Endothelial cell of umbilical vein (primary cell): ENCODE results near the gene PGGT1B. TPM values are rescaled to one million over a fixed set of nuclear protein-coding genes. Genes with fewer than 3 reads are reported as not detected.

Experiments used
- BruUV-seq: library from RNA; stranded (reverse); fragments of 400-500 nt; replicated peaks from 2 replicates; lab custom pipeline; 2021; lab: Mats Ljungman, UMichigan
- CTCF ChIA-PET: fragments of 300-600, 350-600 bp; sonication (Branson Sonifier 250); formaldehyde crosslinking; loops from one replicate; lab custom pipeline; 2021; ENCODE audit warnings: antibody characterized with exemption, inconsistent platforms; lab: Charles Lee
- POLR2A ChIA-PET: fragments of 300-600, 350-600 bp; sonication (Branson Sonifier 250); formaldehyde crosslinking; loops from one replicate; lab custom pipeline; 2021; ENCODE audit warnings: antibody characterized with exemption, inconsistent platforms; lab: Charles Lee
- DNase-seq: peaks from one replicate; pipeline ENCODE4 v3.0.0-alpha.2; 2011; ENCODE audit warnings: low read depth, low spot score
- FAIRE-seq: peaks from 2 replicates; lab custom pipeline; 2011; peaks lifted over from hg19 to GRCh38; lab: Jason Lieb, UNC
- H2AFZ ChIP-seq: 2 replicates; pipeline ENCODE4 v1.6.0; 2012; ENCODE audit warnings: low read depth, low read length, control low read depth, inconsistent platforms
- H3K27ac ChIP-seq: 2 replicates; pipeline ENCODE4 v1.5.1; 2011; ENCODE audit warnings: low read depth, mild to moderate bottlenecking, control low read depth, low read length, moderate library complexity; ENCODE audit not compliant: insufficient read depth
- H3K27me3 ChIP-seq, 2 experiments: 2 replicates each; pipeline versions ENCODE4 v1.6.0 to v1.6.1; 2011; ENCODE audit warnings: low read length in 2 of 2, mixed read lengths in 1 of 2; ENCODE audit not compliant: control insufficient read depth in 2 of 2, insufficient read depth in 2 of 2
- H3K36me3 ChIP-seq, 2 experiments: 2 replicates in 1 of 2; 3 replicates in 1 of 2; pipeline ENCODE4 v1.5.1; 2011; ENCODE audit warnings: low read length in 2 of 2, mild to moderate bottlenecking in 1 of 2, moderate library complexity in 1 of 2; ENCODE audit not compliant: control insufficient read depth in 2 of 2, insufficient read depth in 2 of 2; ENCODE audit errors: extremely low read depth in 1 of 2
- H3K4me1 ChIP-seq: 3 replicates; pipeline ENCODE4 v1.5.1; 2011; ENCODE audit warnings: mild to moderate bottlenecking, low read length; ENCODE audit not compliant: control insufficient read depth, insufficient read depth; ENCODE audit errors: extremely low read depth
- H3K4me2 ChIP-seq: 2 replicates; pipeline ENCODE4 v1.6.1; 2011; ENCODE audit warnings: low read length, control low read depth, mixed read lengths; ENCODE audit not compliant: insufficient read depth
- H3K4me3 ChIP-seq, 3 experiments: fragments of 200-600 bp in 1 of 3; sonication (generic), shearing (Covaris generic) in 1 of 3; replicated peaks in 1 of 3; 2 replicates each; pipeline ENCODE4 v1.5.1; 2011 to 2016; ENCODE audit warnings: control low read depth in 3 of 3, low read length in 3 of 3, mild to moderate bottlenecking in 2 of 3, inconsistent platforms in 1 of 3, low read depth in 1 of 3, moderate library complexity in 1 of 3; ENCODE audit not compliant: insufficient read depth in 1 of 3
- H3K79me2 ChIP-seq: 2 replicates; pipeline ENCODE4 v1.6.0; 2012; ENCODE audit warnings: low read length, inconsistent platforms; ENCODE audit not compliant: control insufficient read depth, insufficient read depth
- H3K9ac ChIP-seq: replicated peaks from 2 replicates; pipeline ENCODE3; 2011; ENCODE audit warnings: low read length, control low read depth; ENCODE audit not compliant: insufficient read depth; ENCODE audit errors: extremely low read depth
- H3K9me1 ChIP-seq: replicated peaks from 3 replicates; pipeline ENCODE4 v1.6.0; 2011; ENCODE audit warnings: mild to moderate bottlenecking, low read length; ENCODE audit not compliant: control insufficient read depth, insufficient read depth; ENCODE audit errors: extremely low read depth
- H3K9me3 ChIP-seq: replicated peaks from 2 replicates; pipeline ENCODE4 v1.5.1; 2012; ENCODE audit warnings: low read length, inconsistent platforms; ENCODE audit not compliant: control insufficient read depth, insufficient read depth
- H4K20me1 ChIP-seq: replicated peaks from 2 replicates; pipeline ENCODE3; 2011; ENCODE audit warnings: mild to moderate bottlenecking, low read length; ENCODE audit not compliant: control insufficient read depth, insufficient read depth; ENCODE audit errors: extremely low read depth
- EZH2 ChIP-seq: IDR thresholded peaks from 2 replicates; pipeline ENCODE4 v1.6.1; 2012; ENCODE audit warnings: borderline replicate concordance, low read depth, mild to moderate bottlenecking, moderate library complexity, low read length, inconsistent platforms; ENCODE audit not compliant: severe bottlenecking
- FOS ChIP-seq: IDR thresholded peaks from 2 replicates; pipeline ENCODE4 v1.6.1; 2011; ENCODE audit warnings: mild to moderate bottlenecking, low read length, moderate library complexity, borderline replicate concordance; ENCODE audit not compliant: insufficient read depth
- GATA2 ChIP-seq: IDR thresholded peaks from 2 replicates; pipeline ENCODE4 v1.7.0; 2011; ENCODE audit warnings: low read depth, mild to moderate bottlenecking, moderate library complexity, mixed read lengths, low read length; ENCODE audit not compliant: insufficient read length, insufficient read depth
- JUN ChIP-seq: IDR thresholded peaks from 2 replicates; pipeline ENCODE4 v1.6.1; 2011; ENCODE audit warnings: borderline replicate concordance, low read depth; ENCODE audit not compliant: insufficient read length, insufficient read depth
- MYC ChIP-seq: IDR thresholded peaks from one replicate; pipeline ENCODE4 v1.6.1; 2011; ENCODE audit warnings: mild to moderate bottlenecking, low read depth, low read length
- POLR2A ChIP-seq: IDR thresholded peaks from 2 replicates; pipeline ENCODE4 v1.6.1; 2012; ENCODE audit warnings: low read depth, mild to moderate bottlenecking, control low read depth, low read length
- POLR2AphosphoS5 ChIP-seq: IDR thresholded peaks from 2 replicates; pipeline ENCODE4 v1.6.1; 2012; ENCODE audit warnings: low read depth, mild to moderate bottlenecking, control low read depth, low read length, moderate library complexity; ENCODE audit not compliant: insufficient read depth
- dilution Hi-C: fragments of 300-500 bp; cut with MboI; formaldehyde crosslinking; loops from one replicate; pipeline ENCODE4 v1.15.0; 2019; ENCODE audit warnings: low sequenced_read_pairs; ENCODE audit not compliant: extremely low pct_ligation_motif_present
- intact Hi-C: fragments of 100-400 bp; cut with micrococcal nuclease; formaldehyde crosslinking; loops from one replicate; pipeline ENCODE4 v1.10.0; 2022
- polyA plus RNA-seq, 4 experiments: library from polyadenylated mRNA; depleted of rRNA in 3 of 4; stranded (reverse) in 3 of 4; unstranded in 1 of 4; fragments of >200 nt; gene quantifications; 2 replicates each; pipeline versions ENCODE4 v1.2.1 to v1.2.3, GENCODE V29; 2011 to 2012; ENCODE audit warnings: missing spikeins in 1 of 4
- total RNA-seq: library from RNA; stranded (reverse); gene quantifications from 2 replicates; pipeline ENCODE4 v1.2.3, GENCODE V29; 2021
- TF ChIP-seq, protein P1 (sequence below), 2 donors: IDR thresholded peaks; 1 replicate in 1 of 2; 2 replicates in 1 of 2; pipeline ENCODE4 v1.5.1; 2011; ENCODE audit warnings: low read length in 2 of 2, mild to moderate bottlenecking in 2 of 2, moderate library complexity in 2 of 2, control low read depth in 1 of 2, inconsistent platforms in 1 of 2, low read depth in 1 of 2; ENCODE audit not compliant: insufficient read depth in 1 of 2; ENCODE audit errors: extremely low read depth in 1 of 2
- TF ChIP-seq, protein P2 (sequence below): IDR thresholded peaks from 2 replicates; pipeline ENCODE4 v1.6.1; 2011; ENCODE audit not compliant: insufficient read depth, insufficient read length

The PGGT1B gene
- total and polyA plus RNA-seq, 2 donors (not counting 3 experiments of a cell fraction or from before 2014, with no cell fraction given) = 2.6 to 42.3 TPM

DNA sequence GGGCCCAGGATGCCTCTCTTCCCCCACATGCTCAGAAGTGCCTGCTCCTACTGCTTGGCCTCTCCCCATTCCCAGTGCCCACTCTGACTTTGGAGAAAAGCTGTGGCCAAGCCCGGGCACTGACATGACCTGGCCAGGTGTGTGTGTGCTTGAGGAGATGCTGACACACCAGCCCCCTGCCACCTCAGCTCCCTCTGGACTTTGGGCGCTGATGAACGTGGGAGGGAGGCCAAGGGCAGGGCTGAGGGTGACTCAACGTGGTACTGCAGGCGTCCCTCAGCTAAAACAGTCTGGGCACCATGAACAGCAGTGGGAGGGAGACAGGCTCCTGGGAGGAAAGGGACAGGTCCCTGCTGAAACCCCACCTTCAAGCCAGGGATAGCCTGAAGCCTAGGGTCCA lies 96.9 kb downstream of the PGGT1B start:
- no peak for DNase-seq
- no peak for FAIRE-seq
- Histone ChIP-seq H3K9me3 (no peaks in the 10 kb centered on the region), H3K79me2 (no peaks in the 10 kb centered on the region), H3K27me3 (peaks cover 4 to 19% of the 10 kb centered on the region in 2 experiments), H3K4me2 (no peak overlapping the region), H3K4me3 (no peak overlapping the region), H3K36me3 (no peaks in the 10 kb centered on the region), H3K27ac (no peak overlapping the region), H3K9me1 (no peaks in the 10 kb centered on the region), H2AFZ (no peak overlapping the region), H3K4me1 (peaks cover 9% of the 10 kb centered on the region), H4K20me1 (no peaks in the 10 kb centered on the region), H3K9ac (no peak overlapping the region)
- ChIA-PET CTCF (no interaction called here), POLR2A (no interaction called here)
- dilution Hi-C loops = no loop called here
- intact Hi-C loops = no loop called here
- TF ChIP-seq JUN (no peak), MYC (no peak), POLR2A (no peak), EZH2 (no peak), FOS (no peak), GATA2 (no peak), POLR2AphosphoS5 (no peak)
- TF ChIP-seq, protein P1, sequence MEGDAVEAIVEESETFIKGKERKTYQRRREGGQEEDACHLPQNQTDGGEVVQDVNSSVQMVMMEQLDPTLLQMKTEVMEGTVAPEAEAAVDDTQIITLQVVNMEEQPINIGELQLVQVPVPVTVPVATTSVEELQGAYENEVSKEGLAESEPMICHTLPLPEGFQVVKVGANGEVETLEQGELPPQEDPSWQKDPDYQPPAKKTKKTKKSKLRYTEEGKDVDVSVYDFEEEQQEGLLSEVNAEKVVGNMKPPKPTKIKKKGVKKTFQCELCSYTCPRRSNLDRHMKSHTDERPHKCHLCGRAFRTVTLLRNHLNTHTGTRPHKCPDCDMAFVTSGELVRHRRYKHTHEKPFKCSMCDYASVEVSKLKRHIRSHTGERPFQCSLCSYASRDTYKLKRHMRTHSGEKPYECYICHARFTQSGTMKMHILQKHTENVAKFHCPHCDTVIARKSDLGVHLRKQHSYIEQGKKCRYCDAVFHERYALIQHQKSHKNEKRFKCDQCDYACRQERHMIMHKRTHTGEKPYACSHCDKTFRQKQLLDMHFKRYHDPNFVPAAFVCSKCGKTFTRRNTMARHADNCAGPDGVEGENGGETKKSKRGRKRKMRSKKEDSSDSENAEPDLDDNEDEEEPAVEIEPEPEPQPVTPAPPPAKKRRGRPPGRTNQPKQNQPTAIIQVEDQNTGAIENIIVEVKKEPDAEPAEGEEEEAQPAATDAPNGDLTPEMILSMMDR (IDR thresholded peaks at IDR 0.05; ENCODE audit: extremely low read depth in 1 of 2, insufficient read depth in 1 of 2, low read depth in 1 of 2, low read length in 2 of 2) = no peak
- TF ChIP-seq, protein P2, sequence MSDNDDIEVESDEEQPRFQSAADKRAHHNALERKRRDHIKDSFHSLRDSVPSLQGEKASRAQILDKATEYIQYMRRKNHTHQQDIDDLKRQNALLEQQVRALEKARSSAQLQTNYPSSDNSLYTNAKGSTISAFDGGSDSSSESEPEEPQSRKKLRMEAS = no peak
- no TSS peak for BruUV-seq
